K562 (cell line): ENCODE data around the gene LAMA4.

ENCODE experiments used
- ATF4 ChIP-seq: fragments of 450-650 bp; formaldehyde crosslinking; IDR thresholded peaks from 2 replicates; pipeline ENCODE4 v1.4.0; 2022; ENCODE audit warnings: mild to moderate bottlenecking, moderate library complexity
- CTCF ChIP-seq, 3 experiments: IDR thresholded peaks in 2 of 3; conservative IDR thresholded peaks in 1 of 3; 2 replicates each; pipeline ENCODE4 v1.5.1; 2011 to 2012; ENCODE audit warnings: low read length in 3 of 3, mild to moderate bottlenecking in 3 of 3, control low read depth in 2 of 3, improper control_type of control experiment in 1 of 3, inconsistent platforms in 1 of 3, low read depth in 1 of 3, mixed read lengths in 1 of 3, moderate library complexity in 1 of 3; ENCODE audit not compliant: insufficient read depth in 2 of 3
- DPF2 ChIP-seq: fragments of 450-650 bp; IDR thresholded peaks from 2 replicates; pipeline ENCODE4 v1.6.1; 2016
- HEY1 ChIP-seq: fragments of 250-450 bp; sonication (Bioruptor Pico); IDR thresholded peaks from 2 replicates; pipeline ENCODE4 v1.5.0; 2020; ENCODE audit warnings: mild to moderate bottlenecking, moderate library complexity, borderline replicate concordance
- TARDBP ChIP-seq: fragments of 450-650 bp; IDR thresholded peaks from 2 replicates; pipeline ENCODE4 v1.6.1; 2016
- ZNF174 ChIP-seq: fragments of 250-450 bp; sonication (Bioruptor Pico); IDR thresholded peaks from 2 replicates; pipeline ENCODE4 v1.4.0; 2020; ENCODE audit warnings: mild to moderate bottlenecking
- ZNF354B ChIP-seq: fragments of 250-450 bp; sonication (Bioruptor Pico); IDR thresholded peaks from 2 replicates; pipeline ENCODE4 v1.4.0; 2020

- TF ChIP-seq TARDBP = no peak
- no peak for TF ChIP-seq ZNF354B (CRISPR knock-in tag)
- no peak for TF ChIP-seq ATF4 (CRISPR knock-in tag)
- TF ChIP-seq CTCF (IDR thresholded peaks at IDR 0.05 in 2 of 3, conservative IDR thresholded peaks at IDR 0.05 in 1 of 3; ENCODE audit: insufficient read depth in 2 of 3, low read depth in 1 of 3, low read length in 3 of 3) = no peak
- TF ChIP-seq HEY1 (CRISPR knock-in tag) = no peak
- no peak for TF ChIP-seq ZNF174
- no peak for TF ChIP-seq DPF2
Observed at GRCh38 chr6:112252571-112253497, 1.5 kb downstream of the LAMA4 start.
